ENCODE data around the gene SMURF2. TPM values are rescaled to one million over a fixed set of nuclear protein-coding genes. Genes with fewer than 3 reads are reported as not detected.
A peak's percentile ranks its signal among the peaks of the same experiment; 100 is the strongest.

SMURF2 gene
- total RNA-seq (ENCODE audit: unreplicated experiment) = 69.2 TPM
- long read RNA-seq, partial matches to known transcripts = 1 of 2 reads
- long read RNA-seq, other reads (novel, unspliced or antisense) = 1 of 2 reads

DNA sequence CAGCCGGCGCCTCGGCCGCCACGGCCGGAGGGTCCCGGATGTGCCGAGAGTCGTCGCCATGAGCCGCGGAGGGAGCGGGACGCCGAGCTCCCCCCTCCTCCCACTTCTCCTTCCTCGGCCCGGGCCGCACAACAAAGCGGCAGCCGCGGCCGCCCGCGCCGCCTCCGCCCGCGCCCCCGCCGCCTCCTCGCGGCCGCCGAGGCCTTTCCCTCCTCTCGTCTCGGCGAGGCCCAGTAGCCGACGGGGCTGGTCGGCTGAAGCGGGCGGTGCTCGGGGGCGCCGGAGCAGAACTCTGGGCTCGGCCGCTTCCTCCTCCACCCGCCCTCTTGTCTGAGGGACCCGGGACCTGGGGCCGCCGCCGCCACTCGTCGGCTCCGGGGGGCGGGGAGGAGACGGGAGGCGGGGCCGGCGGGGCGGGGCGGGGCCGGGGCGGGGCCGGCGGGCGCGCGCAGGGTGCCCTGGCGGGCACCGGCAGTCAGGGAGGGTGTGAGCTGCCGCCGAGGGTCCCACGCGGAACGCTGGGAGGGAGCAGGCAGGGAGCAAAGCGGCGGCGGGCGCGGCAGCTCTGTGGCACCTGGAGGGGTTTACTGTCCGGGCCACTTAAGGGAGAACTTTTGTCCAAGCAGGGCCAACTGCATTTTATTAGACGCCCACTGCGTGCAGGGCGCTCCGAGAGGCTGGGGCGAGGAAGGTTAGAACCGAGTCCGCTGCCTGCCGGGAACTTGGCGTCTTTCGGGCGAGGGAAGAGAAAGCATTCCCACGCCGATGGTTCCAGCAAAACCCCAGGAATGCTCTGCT is at the start of gene SMURF2:
SMURF2 (minus strand) TSS at position 332 of the 798 bp plus-strand sequence. CDS start 427 bp downstream, outside the sequence.
- Mint-ChIP-seq H3K4me1 (ENCODE audit: unreplicated experiment) (peaks cover 23% of the 10 kb centered on the region), H3K9me3 (ENCODE audit: unreplicated experiment) (no peaks in the 10 kb centered on the region), H3K36me3 (ENCODE audit: low read depth, unreplicated experiment) (peaks cover 6% of the 10 kb centered on the region), H3K4me3 (ENCODE audit: unreplicated experiment) (peak within 1 kb of the TSS; percentile 100), H3K27me3 (ENCODE audit: unreplicated experiment) (peaks cover 7% of the 10 kb centered on the region), H3K27ac (ENCODE audit: unreplicated experiment) (peak within 1 kb of the TSS; percentile 95)
- TF ChIP-seq, protein P1, sequence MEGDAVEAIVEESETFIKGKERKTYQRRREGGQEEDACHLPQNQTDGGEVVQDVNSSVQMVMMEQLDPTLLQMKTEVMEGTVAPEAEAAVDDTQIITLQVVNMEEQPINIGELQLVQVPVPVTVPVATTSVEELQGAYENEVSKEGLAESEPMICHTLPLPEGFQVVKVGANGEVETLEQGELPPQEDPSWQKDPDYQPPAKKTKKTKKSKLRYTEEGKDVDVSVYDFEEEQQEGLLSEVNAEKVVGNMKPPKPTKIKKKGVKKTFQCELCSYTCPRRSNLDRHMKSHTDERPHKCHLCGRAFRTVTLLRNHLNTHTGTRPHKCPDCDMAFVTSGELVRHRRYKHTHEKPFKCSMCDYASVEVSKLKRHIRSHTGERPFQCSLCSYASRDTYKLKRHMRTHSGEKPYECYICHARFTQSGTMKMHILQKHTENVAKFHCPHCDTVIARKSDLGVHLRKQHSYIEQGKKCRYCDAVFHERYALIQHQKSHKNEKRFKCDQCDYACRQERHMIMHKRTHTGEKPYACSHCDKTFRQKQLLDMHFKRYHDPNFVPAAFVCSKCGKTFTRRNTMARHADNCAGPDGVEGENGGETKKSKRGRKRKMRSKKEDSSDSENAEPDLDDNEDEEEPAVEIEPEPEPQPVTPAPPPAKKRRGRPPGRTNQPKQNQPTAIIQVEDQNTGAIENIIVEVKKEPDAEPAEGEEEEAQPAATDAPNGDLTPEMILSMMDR (IDR thresholded peaks at IDR 0.05; ENCODE audit: unreplicated experiment) = no peak
- DNase-seq (ENCODE audit: low spot score) = peak; percentile 81

DNA sequence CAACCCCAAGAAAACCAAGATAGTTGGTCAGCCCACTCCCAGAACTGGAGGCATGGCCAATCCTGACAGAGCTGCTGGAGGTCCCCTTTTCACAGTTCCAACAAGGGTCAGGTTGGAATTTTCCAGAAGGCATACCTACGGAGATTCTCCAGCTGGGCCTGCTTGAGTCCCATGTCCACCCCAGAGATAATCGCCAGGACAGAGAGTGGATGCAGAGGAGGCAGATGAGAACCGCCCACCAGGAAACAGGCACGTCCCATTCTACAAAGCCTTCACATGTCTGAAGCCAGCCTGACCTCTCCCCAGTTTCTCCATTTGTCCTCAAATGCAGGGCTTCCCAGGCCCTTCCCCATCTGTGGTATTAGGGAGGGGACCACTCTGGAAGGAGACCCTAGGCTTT is 47.4 kb upstream of the SMURF2 start:
- TF ChIP-seq, protein P1 (IDR thresholded peaks at IDR 0.05; ENCODE audit: unreplicated experiment) = no peak
- no peaks in the 10 kb centered on the region for H3K36me3 Mint-ChIP-seq (ENCODE audit: low read depth, unreplicated experiment)
- H3K27ac Mint-ChIP-seq (ENCODE audit: unreplicated experiment) = peak overlapping the region; percentile 93
- H3K4me1 Mint-ChIP-seq (ENCODE audit: unreplicated experiment) = peaks cover 65% of the 10 kb centered on the region
- H3K4me3 Mint-ChIP-seq (ENCODE audit: unreplicated experiment) = no peak overlapping the region
- no peak for DNase-seq (ENCODE audit: low spot score)
- peaks cover 7% of the 10 kb centered on the region for H3K27me3 Mint-ChIP-seq (ENCODE audit: unreplicated experiment)
- no peaks in the 10 kb centered on the region for H3K9me3 Mint-ChIP-seq (ENCODE audit: unreplicated experiment)

DNA sequence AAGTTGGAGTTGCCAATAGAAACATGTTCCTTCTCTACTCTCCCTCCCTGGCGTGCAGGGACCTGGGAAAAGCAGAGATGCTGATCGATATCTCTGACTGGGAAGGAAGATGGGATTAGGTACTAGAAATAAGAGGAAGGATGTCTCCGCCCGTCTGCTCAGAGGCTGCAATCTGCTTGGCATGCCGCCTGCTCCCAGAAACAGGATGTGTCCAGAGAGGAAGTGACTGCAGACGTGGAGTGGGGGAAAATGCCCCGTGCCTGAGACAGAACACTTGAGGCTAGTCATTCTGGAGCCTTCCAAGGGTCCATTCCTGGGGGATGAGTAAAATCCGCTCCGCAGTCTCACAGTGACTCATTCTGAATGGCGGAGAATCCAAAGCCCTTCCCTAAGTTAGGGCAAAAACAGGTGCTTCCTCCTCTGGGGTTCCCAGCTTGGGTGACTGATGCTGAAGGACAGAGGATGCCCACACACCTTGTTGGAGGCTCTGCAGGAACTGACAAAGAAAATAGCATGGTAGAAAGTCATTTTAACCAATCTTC is 45.0 kb upstream of the SMURF2 start:
- Mint-ChIP-seq H3K27ac (ENCODE audit: unreplicated experiment) (peak overlapping the region; percentile 98), H3K27me3 (ENCODE audit: unreplicated experiment) (peaks cover 7% of the 10 kb centered on the region), H3K36me3 (ENCODE audit: low read depth, unreplicated experiment) (no peaks in the 10 kb centered on the region), H3K4me3 (ENCODE audit: unreplicated experiment) (peak overlapping the region; percentile 42), H3K9me3 (ENCODE audit: unreplicated experiment) (no peaks in the 10 kb centered on the region), H3K4me1 (ENCODE audit: unreplicated experiment) (peaks cover 53% of the 10 kb centered on the region)
- DNase-seq (ENCODE audit: low spot score) = peak; percentile 72
- TF ChIP-seq, protein P1 (IDR thresholded peaks at IDR 0.05; ENCODE audit: unreplicated experiment) = no peak

DNA sequence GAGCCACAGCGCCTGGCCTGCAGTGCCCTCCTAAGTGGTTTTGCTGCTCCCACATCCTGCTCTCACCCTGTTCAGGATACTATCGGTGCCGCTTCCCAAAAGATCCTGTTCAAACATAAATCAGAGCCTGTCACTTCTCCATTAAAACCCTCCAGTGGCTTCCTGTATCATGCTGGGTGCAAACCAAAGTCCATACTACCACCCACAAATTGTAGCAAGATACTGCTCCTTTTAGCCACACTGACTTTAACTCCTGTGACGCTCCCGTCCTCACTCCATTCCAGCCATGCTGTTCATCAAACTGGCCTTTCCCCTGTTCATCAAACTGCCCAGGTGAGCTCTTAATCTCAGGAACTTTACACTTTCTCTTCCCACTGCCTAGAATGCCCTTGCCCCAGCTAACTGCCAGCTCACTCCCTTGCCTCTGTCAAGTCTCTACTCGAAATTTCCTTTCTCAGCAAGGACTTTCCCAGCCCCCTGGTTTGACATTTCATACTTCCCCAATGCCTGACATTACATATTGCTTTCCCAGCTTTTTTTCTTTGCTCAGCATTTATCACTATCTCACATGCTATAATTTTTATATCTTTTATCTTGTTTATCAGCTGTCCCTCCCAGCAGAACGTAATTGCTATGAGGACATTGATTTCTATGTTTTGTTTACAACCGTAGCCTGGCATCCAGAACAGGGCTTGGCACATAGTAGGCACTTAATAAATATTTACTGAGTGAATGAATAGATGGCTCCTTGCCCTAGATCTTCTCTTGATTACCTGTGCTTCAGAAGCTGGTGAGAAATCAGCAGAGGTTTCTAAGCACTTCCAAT is 44.3 kb upstream of the SMURF2 start:
- H3K4me1 Mint-ChIP-seq (ENCODE audit: unreplicated experiment) = peaks cover 53% of the 10 kb centered on the region
- H3K36me3 Mint-ChIP-seq (ENCODE audit: low read depth, unreplicated experiment) = no peaks in the 10 kb centered on the region
- H3K27me3 Mint-ChIP-seq (ENCODE audit: unreplicated experiment) = peaks cover 7% of the 10 kb centered on the region
- DNase-seq (ENCODE audit: low spot score) = peak; percentile 12
- H3K27ac Mint-ChIP-seq (ENCODE audit: unreplicated experiment) = peak overlapping the region; percentile 98
- H3K4me3 Mint-ChIP-seq (ENCODE audit: unreplicated experiment) = peak overlapping the region; percentile 5
- TF ChIP-seq, protein P1 (IDR thresholded peaks at IDR 0.05; ENCODE audit: unreplicated experiment) = no peak
- H3K9me3 Mint-ChIP-seq (ENCODE audit: unreplicated experiment) = no peaks in the 10 kb centered on the region
